ENCODE results near the gene CAMK2N1. TPM values are rescaled to one million over a fixed set of nuclear protein-coding genes. Genes with fewer than 3 reads are reported as not detected.

The CAMK2N1 gene
- total and polyA plus RNA-seq, 2 donors from 2014 or later = 80.6 to 120 TPM

GRCh38 chr1:20507248-20507563 is 21.2 kb upstream of the CAMK2N1 start:
- intact Hi-C loops (cut with DNase I) = no loop called here

GRCh38 chr1:20505488-20505887 is 19.5 kb upstream of the CAMK2N1 start:
- intact Hi-C loops (cut with DNase I) = no loop called here
- no peak overlapping the region for H3K9ac ChIP-seq (ENCODE audit: low read length in 3 of 3)
- FAIRE-seq (no peak), DNase-seq (no peak)
- H3K27ac ChIP-seq (ENCODE audit: low read depth in 2 of 2, low read length in 2 of 2) = no peak overlapping the region
- H3K4me3 ChIP-seq (ENCODE audit: low read length in 3 of 3) = no peak overlapping the region
- H3K36me3 ChIP-seq (ENCODE audit: control insufficient read depth in 2 of 3, insufficient read depth in 3 of 3, low read length in 3 of 3) = peaks cover 0 to 19% (median 18%) of the 10 kb centered on the region in 3 donors
- no peak for TF ChIP-seq CTCF (IDR thresholded peaks at IDR 0.05; ENCODE audit: borderline replicate concordance, extremely low read depth, insufficient read depth)
- no peaks in the 10 kb centered on the region for H3K27me3 ChIP-seq (ENCODE audit: control insufficient read depth, insufficient read depth, low read length)
- H3K4me1 ChIP-seq (ENCODE audit: control insufficient read depth in 2 of 3, insufficient read depth in 2 of 3, low read depth in 1 of 3, low read length in 3 of 3) = peaks cover 0 to 6% (median 2%) of the 10 kb centered on the region in 3 donors
- H3K9me3 ChIP-seq (ENCODE audit: control insufficient read depth in 2 of 3, insufficient read depth in 1 of 3, low read length in 3 of 3) = no peaks in the 10 kb centered on the region

More at GRCh38 chr1:20507248-20507563, 21.2 kb upstream of the CAMK2N1 start:
- H3K27me3 ChIP-seq (ENCODE audit: control insufficient read depth, insufficient read depth, low read length) = no peaks in the 10 kb centered on the region
- peak overlapping the region; percentile 91 to 100 (median 94) for H3K4me3 ChIP-seq (ENCODE audit: low read length in 3 of 3)
- peak overlapping the region; percentile 72 to 91 (median 88) for H3K9ac ChIP-seq (ENCODE audit: low read length in 3 of 3)
- peaks cover 0 to 6% (median 2%) of the 10 kb centered on the region in 3 donors for H3K4me1 ChIP-seq (ENCODE audit: control insufficient read depth in 2 of 3, insufficient read depth in 2 of 3, low read depth in 1 of 3, low read length in 3 of 3)
- H3K36me3 ChIP-seq (ENCODE audit: control insufficient read depth in 2 of 3, insufficient read depth in 3 of 3, low read length in 3 of 3) = peaks cover 0 to 2% (median 2%) of the 10 kb centered on the region in 3 donors
- H3K9me3 ChIP-seq (ENCODE audit: control insufficient read depth in 2 of 3, insufficient read depth in 1 of 3, low read length in 3 of 3) = no peaks in the 10 kb centered on the region
- peak overlapping the region in 1 of 2 donors; percentile 84 for H3K27ac ChIP-seq (ENCODE audit: low read depth in 2 of 2, low read length in 2 of 2)
- DNase-seq (no peak), FAIRE-seq (no peak)
- no peak for TF ChIP-seq CTCF (IDR thresholded peaks at IDR 0.05; ENCODE audit: borderline replicate concordance, extremely low read depth, insufficient read depth)

- intact Hi-C loops (cut with DNase I) = no loop called here
- no peak for FAIRE-seq
- H3K36me3 ChIP-seq (ENCODE audit: control insufficient read depth in 2 of 3, insufficient read depth in 3 of 3, low read length in 3 of 3) = peaks cover 0 to 40% (median 26%) of the 10 kb centered on the region in 3 donors
These were observed 14.7 kb upstream of the CAMK2N1 start for GRCh38 chr1:20500716-20501115.

More at GRCh38 chr1:20500716-20501115, 14.7 kb upstream of the CAMK2N1 start:
- Histone ChIP-seq H3K9ac (ENCODE audit: low read length in 3 of 3) (no peak overlapping the region), H3K9me3 (ENCODE audit: control insufficient read depth in 2 of 3, insufficient read depth in 1 of 3, low read length in 3 of 3) (no peaks in the 10 kb centered on the region), H3K4me1 (ENCODE audit: control insufficient read depth in 2 of 3, insufficient read depth in 2 of 3, low read depth in 1 of 3, low read length in 3 of 3) (peaks cover 0 to 4% (median 0%) of the 10 kb centered on the region in 3 donors), H3K27me3 (ENCODE audit: control insufficient read depth, insufficient read depth, low read length) (no peaks in the 10 kb centered on the region), H3K27ac (ENCODE audit: low read depth in 2 of 2, low read length in 2 of 2) (no peak overlapping the region), H3K4me3 (ENCODE audit: low read length in 3 of 3) (no peak overlapping the region)
- no peak for DNase-seq
- no peak for TF ChIP-seq CTCF (IDR thresholded peaks at IDR 0.05; ENCODE audit: borderline replicate concordance, extremely low read depth, insufficient read depth)

All from kidney (tissue), 14 donors.